IMR-90 (cell line): Measurements from ENCODE around the gene C16orf86. TPM values are rescaled to one million over a fixed set of nuclear protein-coding genes. Genes with fewer than 3 reads are reported as not detected.

Source experiments
- ATAC-seq: fragments of 200-7000 bp; cut with Tn5 transposase; 2 replicates; pipeline ENCODE4 v1.9.1; 2020; ENCODE audit warnings: low read depth, mild to moderate bottlenecking, moderate library complexity
- BruUV-seq: library from RNA; stranded (reverse); fragments of 400-500 nt; replicated peaks from 2 replicates; lab custom pipeline; 2021; lab: Mats Ljungman, UMichigan
- CTCF ChIA-PET: fragments of 300-600 bp; formaldehyde crosslinking; extraction: SDS; loops from one replicate; lab custom pipeline; 2021; ENCODE audit warnings: antibody characterized with exemption; lab: Yijun Ruan, JAX
- POLR2A ChIA-PET: fragments of 300-600 bp; sonication (Branson Sonifier 250); formaldehyde crosslinking; loops from one replicate; lab custom pipeline; 2022; ENCODE audit warnings: antibody characterized with exemption; ENCODE audit not compliant: unreplicated experiment; lab: Charles Lee
- DNase-seq: peaks from one replicate; pipeline ENCODE4 v3.0.0; 2013
- H2AFZ ChIP-seq: replicated peaks from 2 replicates; pipeline ENCODE3; 2013; ENCODE audit warnings: low read length, mild to moderate bottlenecking; ENCODE audit not compliant: poor library complexity
- H2AK5ac ChIP-seq: 2 replicates; pipeline ENCODE4 v1.6.1; 2013; ENCODE audit warnings: low read depth, low read length, inconsistent platforms
- H2AK9ac ChIP-seq: replicated peaks from 2 replicates; pipeline ENCODE3; 2013; ENCODE audit warnings: mild to moderate bottlenecking, low read depth, low read length, moderate library complexity; ENCODE audit not compliant: poor library complexity
- H2BK120ac ChIP-seq: 2 replicates; pipeline ENCODE4 v1.6.1; 2013; ENCODE audit warnings: low read depth, low read length, inconsistent platforms
- H2BK15ac ChIP-seq: 3 replicates; pipeline ENCODE4 v1.6.1; 2013; ENCODE audit warnings: low read depth, low read length, inconsistent platforms
- H2BK20ac ChIP-seq: 2 replicates; pipeline ENCODE4 v1.6.1; 2013; ENCODE audit warnings: low read depth, mild to moderate bottlenecking, inconsistent platforms, low read length, moderate library complexity
- H2BK5ac ChIP-seq: 2 replicates; pipeline ENCODE4 v1.6.1; 2013; ENCODE audit warnings: mild to moderate bottlenecking, low read depth, low read length, inconsistent platforms; ENCODE audit not compliant: poor library complexity, severe bottlenecking
- H3K14ac ChIP-seq: replicated peaks from 2 replicates; pipeline ENCODE4 v1.6.1; 2013; ENCODE audit warnings: low read depth, low read length, inconsistent platforms
- H3K18ac ChIP-seq: 2 replicates; pipeline ENCODE4 v1.6.1; 2013; ENCODE audit warnings: low read depth, low read length, control low read depth
- H3K23ac ChIP-seq: 2 replicates; pipeline ENCODE4 v1.6.1; 2013; ENCODE audit warnings: low read depth, low read length, inconsistent platforms
- H3K27ac ChIP-seq: 2 replicates; pipeline ENCODE4 v1.5.1; 2013; ENCODE audit warnings: mild to moderate bottlenecking, control low read depth, low read length; ENCODE audit not compliant: insufficient read depth
- H3K27me3 ChIP-seq: 2 replicates; pipeline ENCODE4 v1.6.1; 2013; ENCODE audit warnings: low read length; ENCODE audit not compliant: control insufficient read depth, insufficient read depth
- H3K36me3 ChIP-seq: 2 replicates; pipeline ENCODE4 v1.6.1; 2013; ENCODE audit warnings: low read length, mixed read lengths; ENCODE audit not compliant: control insufficient read depth, insufficient read depth
- H3K4ac ChIP-seq: 2 replicates; pipeline ENCODE4 v1.6.1; 2013; ENCODE audit warnings: low read depth, low read length, inconsistent platforms
- H3K4me1 ChIP-seq: 2 replicates; pipeline ENCODE4 v1.6.1; 2013; ENCODE audit warnings: low read length, mixed read lengths; ENCODE audit not compliant: control insufficient read depth, insufficient read depth
- H3K4me2 ChIP-seq: 2 replicates; pipeline ENCODE4 v1.6.1; 2013; ENCODE audit warnings: low read depth, mild to moderate bottlenecking, control low read depth, low read length, moderate library complexity
- H3K4me3 ChIP-seq: 2 replicates; pipeline ENCODE4 v1.5.1; 2013; ENCODE audit warnings: low read depth, mild to moderate bottlenecking, control low read depth, low read length, moderate library complexity; ENCODE audit not compliant: insufficient read depth
- H3K56ac ChIP-seq: 2 replicates; pipeline ENCODE4 v1.6.1; 2013; ENCODE audit warnings: low read length, inconsistent platforms; ENCODE audit not compliant: insufficient read depth; ENCODE audit errors: extremely low read depth
- H3K79me1 ChIP-seq, 2 experiments: 2 replicates each; pipeline ENCODE4 v1.6.1; 2013; ENCODE audit warnings: low read length in 2 of 2, inconsistent platforms in 1 of 2, low read depth in 1 of 2
- H3K9ac ChIP-seq: 2 replicates; pipeline ENCODE4 v1.6.1; 2013; ENCODE audit warnings: low read depth, low read length, control low read depth
- H3K9me1 ChIP-seq: 2 replicates; pipeline ENCODE4 v1.6.1; 2013; ENCODE audit warnings: low read length, inconsistent platforms; ENCODE audit not compliant: insufficient read depth
- H3K9me3 ChIP-seq: 2 replicates; pipeline ENCODE4 v1.6.1; 2013; ENCODE audit warnings: low read length; ENCODE audit not compliant: control insufficient read depth, insufficient read depth
- H4K20me1 ChIP-seq: 2 replicates; pipeline ENCODE4 v1.6.1; 2013; ENCODE audit warnings: low read length, inconsistent platforms; ENCODE audit not compliant: insufficient read depth
- H4K5ac ChIP-seq: 2 replicates; pipeline ENCODE4 v1.6.1; 2013; ENCODE audit warnings: mild to moderate bottlenecking, low read depth, low read length, control low read depth
- H4K8ac ChIP-seq, 2 experiments: 2 replicates each; pipeline ENCODE4 v1.6.1; 2013; ENCODE audit warnings: low read depth in 2 of 2, low read length in 2 of 2, control low read depth in 1 of 2, inconsistent platforms in 1 of 2
- H4K91ac ChIP-seq: 2 replicates; pipeline ENCODE4 v1.6.1; 2013; ENCODE audit warnings: low read depth, low read length, inconsistent platforms; ENCODE audit not compliant: insufficient read depth
- BHLHE40 ChIP-seq: fragments of 150-350 bp; IDR thresholded peaks from 2 replicates; pipeline ENCODE4 v1.6.1; 2016; ENCODE audit warnings: mild to moderate bottlenecking, low read depth, low read length
- CEBPB ChIP-seq: IDR thresholded peaks from 2 replicates; pipeline ENCODE4 v1.6.1; 2012; ENCODE audit warnings: low read depth, low read length, improper control_type of control experiment
- FOS ChIP-seq: fragments of 150-350 bp; IDR thresholded peaks from 2 replicates; pipeline ENCODE4 v1.6.1; 2016; ENCODE audit warnings: low read depth, low read length
- MAFK ChIP-seq: IDR thresholded peaks from 2 replicates; pipeline ENCODE4 v1.6.1; 2012; ENCODE audit warnings: low read depth, low read length, improper control_type of control experiment
- NFE2L2 ChIP-seq: fragments of 150-350 bp; IDR thresholded peaks from 2 replicates; pipeline ENCODE4 v1.6.1; 2016; ENCODE audit warnings: low read depth, mild to moderate bottlenecking, low read length
- RAD21 ChIP-seq: IDR thresholded peaks from 2 replicates; pipeline ENCODE4 v1.6.1; 2012; ENCODE audit warnings: low read length, improper control_type of control experiment
- WGBS, 2 experiments: methylation state at CpG; one replicate each; pipeline versions ENCODE4 v1.1.5 to v1.1.7; 2013; ENCODE audit warnings: missing lambda C conversion rate in 2 of 2; ENCODE audit not compliant: insufficient read length in 1 of 2; ENCODE audit errors: extremely low coverage in 2 of 2; 5-methylcytosine and 5-hydroxymethylcytosine counted together
- dilution Hi-C: fragments of 300-500 bp; cut with HindIII; formaldehyde crosslinking; loops from one replicate; pipeline ENCODE4 v1.14.3; 2018; ENCODE audit warnings: low sequenced_read_pairs; ENCODE audit not compliant: unreplicated experiment
- in situ Hi-C: fragments of 300-500 bp; cut with MboI; formaldehyde crosslinking; loops from 3 replicates; pipeline ENCODE4 v1.14.3; 2019; ENCODE audit warnings: low sequenced_read_pairs, inconsistent platforms, mixed read lengths
- intact Hi-C: fragments of 100-400 bp; cut with micrococcal nuclease; formaldehyde crosslinking; loops from 2 replicates; pipeline ENCODE4 v1.10.0; 2022
- polyA plus RNA-seq, 3 experiments: library from polyadenylated mRNA; depleted of rRNA; stranded (reverse); fragments of >200 nt; gene quantifications; 2 replicates each; pipeline ENCODE4 v1.2.3, GENCODE V29; 2012; ENCODE audit warnings: low replicate concordance in 1 of 3
- total RNA-seq: library from RNA; depleted of rRNA; stranded (reverse); fragments of >200 nt; gene quantifications from 2 replicates; pipeline ENCODE4 v1.2.3, GENCODE V29; 2012
- TF ChIP-seq, protein P1 (sequence below): conservative IDR thresholded peaks from 2 replicates; pipeline ENCODE4 v1.5.1; 2012; ENCODE audit warnings: mild to moderate bottlenecking, low read depth, low read length, improper control_type of control experiment

C16orf86 gene
- total and polyA plus RNA-seq, 2 of the 4 experiments (the other 2 are of a cell fraction), result 0.54 to 0.70 TPM

- H3K4me1 ChIP-seq, result peaks cover 4% of the 10 kb centered on the region; the same call in 1 of the 2 replicates
- no peak for DNase-seq
- H4K20me1 ChIP-seq, result peaks cover 16% of the 10 kb centered on the region
- no peak overlapping the region for H3K14ac ChIP-seq
- no peak overlapping the region for H2AK9ac ChIP-seq
- H3K23ac ChIP-seq, result no peak overlapping the region
- ChIA-PET CTCF (interaction anchor here (0.6 to 0.7 kb wide), 2 partner anchors 78 to 1100 kb away, joined by 3 to 5 read pairs; no protein-coding TSS in a partner anchor), POLR2A (no interaction called here)
- no peak overlapping the region for H3K56ac ChIP-seq
- no peak overlapping the region for H2BK20ac ChIP-seq
- TF ChIP-seq, protein P1, sequence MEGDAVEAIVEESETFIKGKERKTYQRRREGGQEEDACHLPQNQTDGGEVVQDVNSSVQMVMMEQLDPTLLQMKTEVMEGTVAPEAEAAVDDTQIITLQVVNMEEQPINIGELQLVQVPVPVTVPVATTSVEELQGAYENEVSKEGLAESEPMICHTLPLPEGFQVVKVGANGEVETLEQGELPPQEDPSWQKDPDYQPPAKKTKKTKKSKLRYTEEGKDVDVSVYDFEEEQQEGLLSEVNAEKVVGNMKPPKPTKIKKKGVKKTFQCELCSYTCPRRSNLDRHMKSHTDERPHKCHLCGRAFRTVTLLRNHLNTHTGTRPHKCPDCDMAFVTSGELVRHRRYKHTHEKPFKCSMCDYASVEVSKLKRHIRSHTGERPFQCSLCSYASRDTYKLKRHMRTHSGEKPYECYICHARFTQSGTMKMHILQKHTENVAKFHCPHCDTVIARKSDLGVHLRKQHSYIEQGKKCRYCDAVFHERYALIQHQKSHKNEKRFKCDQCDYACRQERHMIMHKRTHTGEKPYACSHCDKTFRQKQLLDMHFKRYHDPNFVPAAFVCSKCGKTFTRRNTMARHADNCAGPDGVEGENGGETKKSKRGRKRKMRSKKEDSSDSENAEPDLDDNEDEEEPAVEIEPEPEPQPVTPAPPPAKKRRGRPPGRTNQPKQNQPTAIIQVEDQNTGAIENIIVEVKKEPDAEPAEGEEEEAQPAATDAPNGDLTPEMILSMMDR, result no peak
- TF ChIP-seq RAD21 (no peak), FOS (no peak), NFE2L2 (no peak), BHLHE40 (no peak), MAFK (no peak), CEBPB (no peak)
- H3K4ac ChIP-seq, result no peak overlapping the region
- in situ Hi-C loops, result no loop called here
- H4K8ac ChIP-seq, result no peak overlapping the region
- dilution Hi-C loops, result no loop called here
- no peaks in the 10 kb centered on the region for H3K9me3 ChIP-seq
- intact Hi-C loops, result no loop called here
- no peak for ATAC-seq
- H4K91ac ChIP-seq, result no peak overlapping the region
- no peak overlapping the region for H3K4me3 ChIP-seq
- H3K27me3 ChIP-seq, result no peaks in the 10 kb centered on the region
- no peak overlapping the region for H4K5ac ChIP-seq
- no peak overlapping the region for H2AK5ac ChIP-seq
- H2BK5ac ChIP-seq, result no peak overlapping the region
- peaks cover 18 to 51% of the 10 kb centered on the region in 2 experiments for H3K79me1 ChIP-seq
- whole genome bisulfite sequencing, 2 experiments, result 80% methylated on average over 1 of the region's 1 CpG; no CpG with 5 or more reads in 1 of the 2 experiments
- no TSS peak for BruUV-seq
- no peak overlapping the region for H3K18ac ChIP-seq
- H3K4me2 ChIP-seq, result no peak overlapping the region
- H3K9ac ChIP-seq, result no peak overlapping the region
- H3K9me1 ChIP-seq, result peaks cover 15% of the 10 kb centered on the region
- H2BK120ac ChIP-seq, result no peak overlapping the region
- H3K36me3 ChIP-seq, result no peaks in the 10 kb centered on the region; the same call in 1 of the 2 replicates
- no peak overlapping the region for H3K27ac ChIP-seq
- H2BK15ac ChIP-seq, result no peak overlapping the region
- H2AFZ ChIP-seq, result no peak overlapping the region
Observed at GRCh38 chr16:67709050-67709449, 42.4 kb downstream of the C16orf86 start.
